HCT116 (cell line): ENCODE results near the gene FAM83F. TPM values are rescaled to one million over a fixed set of nuclear protein-coding genes. Genes with fewer than 3 reads are reported as not detected.

Source experiments
- ATAC-seq: fragments of 200-7000 bp; cut with Tn5 transposase; 2 replicates; pipeline ENCODE4 v1.9.1; 2020; ENCODE audit warnings: mild to moderate bottlenecking, moderate library complexity
- BruUV-seq: library from RNA; stranded (reverse); fragments of 400-500 nt; replicated peaks from 2 replicates; lab custom pipeline; 2021; lab: Mats Ljungman, UMichigan
- CTCF ChIA-PET: fragments of 300-600 bp; sonication (Branson Sonifier 250); formaldehyde crosslinking; loops from one replicate; lab custom pipeline; 2021; ENCODE audit warnings: antibody characterized with exemption; lab: Charles Lee
- POLR2A ChIA-PET: fragments of 300-600, 350-600 bp; sonication (Branson Sonifier 250); formaldehyde crosslinking; loops from one replicate; lab custom pipeline; 2021; ENCODE audit warnings: antibody characterized with exemption; lab: Charles Lee
- RAD21 ChIA-PET, 2 experiments: fragments of 300-600 bp; sonication (Branson Sonifier 250); formaldehyde crosslinking; loops; one replicate each; lab custom pipeline; 2023; ENCODE audit warnings: low total read pairs in 2 of 2; ENCODE audit not compliant: uncharacterized antibody in 2 of 2, unreplicated experiment in 2 of 2, low non-redundant PET in 1 of 2; lab: Charles Lee
- DNase-seq: peaks from one replicate; pipeline ENCODE4 v3.0.0-alpha.2; 2010; ENCODE audit warnings: low read depth, low spot score
- H2AFZ ChIP-seq: fragments of 200-600 bp; shearing (Covaris generic), sonication (generic); 2 replicates; pipeline ENCODE4 v1.6.1; 2017; ENCODE audit warnings: low read depth, mixed run types, mixed read lengths, antibody characterized with exemption, low read length; ENCODE audit not compliant: poor library complexity, severe bottlenecking
- H3K27ac ChIP-seq: 2 replicates; pipeline ENCODE4 v1.5.1; 2012; ENCODE audit warnings: low read depth, low read length
- H3K27me3 ChIP-seq: fragments of 200-600 bp; sonication (generic); 2 replicates; pipeline ENCODE4 v1.6.1; 2016; ENCODE audit warnings: mixed run types, low read length, mixed read lengths; ENCODE audit not compliant: insufficient read depth
- H3K36me3 ChIP-seq, 2 experiments: fragments of 200-500 bp in 1 of 2; fragments of 200-600 bp in 1 of 2; sonication (Bioruptor generic) in 1 of 2; sonication (generic) in 1 of 2; 2 replicates each; pipeline versions ENCODE4 v1.5.1 to v1.6.1; 2014 to 2016; ENCODE audit warnings: low read length in 2 of 2, inconsistent platforms in 1 of 2, mixed read lengths in 1 of 2, mixed run types in 1 of 2; ENCODE audit not compliant: insufficient read depth in 2 of 2, control insufficient read depth in 1 of 2
- H3K4me1 ChIP-seq, 2 experiments: fragments of 200-600 bp in 1 of 2; sonication (generic) in 1 of 2; 2 replicates each; pipeline versions ENCODE4 v1.5.1 to v1.6.1; 2012 to 2017; ENCODE audit warnings: low read length in 2 of 2, inconsistent platforms in 1 of 2, mild to moderate bottlenecking in 1 of 2, mixed read lengths in 1 of 2, mixed run types in 1 of 2, moderate library complexity in 1 of 2; ENCODE audit not compliant: insufficient read depth in 2 of 2, control insufficient read depth in 1 of 2
- H3K4me2 ChIP-seq: fragments of 200-600 bp; sonication (generic); 2 replicates; pipeline ENCODE4 v1.6.1; 2017; ENCODE audit warnings: mixed run types, low read length, mixed read lengths
- H3K4me3 ChIP-seq, 2 experiments: fragments of 200-600 bp in 1 of 2; sonication (generic) in 1 of 2; replicated peaks in 1 of 2; 2 replicates each; pipeline ENCODE4 v1.5.1; 2011 to 2016; ENCODE audit warnings: low read length in 2 of 2, control low read depth in 1 of 2, low read depth in 1 of 2, mild to moderate bottlenecking in 1 of 2, mixed read lengths in 1 of 2, mixed run types in 1 of 2
- H3K79me2 ChIP-seq: fragments of 200-600 bp; sonication (generic); 2 replicates; pipeline ENCODE4 v1.6.1; 2017; ENCODE audit warnings: mild to moderate bottlenecking, mixed run types, low read length, moderate library complexity, mixed read lengths; ENCODE audit not compliant: insufficient read depth
- H3K9ac ChIP-seq: fragments of 200-600 bp; sonication (generic); 2 replicates; pipeline ENCODE4 v1.6.1; 2016; ENCODE audit warnings: low read length, mixed read lengths
- H3K9me2 ChIP-seq: fragments of 200-600 bp; sonication (generic), shearing (Covaris generic); 2 replicates; pipeline ENCODE4 v1.6.1; 2017; ENCODE audit warnings: mixed run types, mild to moderate bottlenecking, moderate library complexity; ENCODE audit not compliant: insufficient read depth
- H3K9me3 ChIP-seq, 2 experiments: fragments of 200-500 bp in 1 of 2; fragments of 200-600 bp in 1 of 2; sonication (Bioruptor generic) in 1 of 2; sonication (generic) in 1 of 2; 2 replicates each; pipeline ENCODE4 v1.6.1; 2014 to 2017; ENCODE audit warnings: low read length in 2 of 2, mixed read lengths in 2 of 2, inconsistent platforms in 1 of 2, low read depth in 1 of 2, mild to moderate bottlenecking in 1 of 2, mixed run types in 1 of 2, moderate library complexity in 1 of 2; ENCODE audit not compliant: control insufficient read depth in 1 of 2, insufficient read depth in 1 of 2
- H4K20me1 ChIP-seq: fragments of 200-600 bp; sonication (generic), shearing (Covaris generic); 2 replicates; pipeline ENCODE4 v1.6.1; 2017; ENCODE audit warnings: mixed run types, mild to moderate bottlenecking, moderate library complexity; ENCODE audit not compliant: insufficient read depth
- CBX3 ChIP-seq: IDR thresholded peaks from 2 replicates; pipeline ENCODE4 v1.6.1; 2012; ENCODE audit warnings: low read depth
- CEBPB ChIP-seq: IDR thresholded peaks from 2 replicates; pipeline ENCODE4 v1.6.1; 2012; ENCODE audit warnings: low read depth
- EGR1 ChIP-seq: IDR thresholded peaks from 2 replicates; pipeline ENCODE4 v1.6.1; 2012; ENCODE audit warnings: low read depth
- EZH2phosphoT487 ChIP-seq: fragments of 200-600 bp; IDR thresholded peaks from 2 replicates; pipeline ENCODE4 v1.6.1; 2018; ENCODE audit warnings: antibody characterized with exemption, borderline replicate concordance
- FOSL1 ChIP-seq: IDR thresholded peaks from 2 replicates; pipeline ENCODE4 v1.6.1; 2012; ENCODE audit warnings: low read depth
- JUND ChIP-seq: IDR thresholded peaks from 2 replicates; pipeline ENCODE4 v1.6.1; 2012
- POLR2A ChIP-seq: IDR thresholded peaks from 2 replicates; pipeline ENCODE4 v1.7.0; 2011; ENCODE audit warnings: borderline replicate concordance; ENCODE audit not compliant: insufficient read depth, insufficient read length; ENCODE audit errors: extremely low read depth
- RAD21 ChIP-seq: IDR thresholded peaks from 2 replicates; pipeline ENCODE4 v1.6.1; 2012; ENCODE audit warnings: low read depth, mild to moderate bottlenecking
- SIN3A ChIP-seq: IDR thresholded peaks from 2 replicates; pipeline ENCODE4 v1.6.1; 2012; ENCODE audit warnings: low read depth
- SP1 ChIP-seq: IDR thresholded peaks from 2 replicates; pipeline ENCODE4 v1.6.1; 2012; ENCODE audit warnings: low read depth
- TCF7L2 ChIP-seq: IDR thresholded peaks from 2 replicates; pipeline ENCODE4 v1.7.0; 2011; ENCODE audit warnings: borderline replicate concordance, inconsistent platforms; ENCODE audit not compliant: insufficient read depth, insufficient read length; ENCODE audit errors: extremely low read depth
- YY1 ChIP-seq: IDR thresholded peaks from 2 replicates; pipeline ENCODE4 v1.6.1; 2011; ENCODE audit warnings: low read length, low read depth, moderate library complexity, mild to moderate bottlenecking; ENCODE audit not compliant: insufficient replicate concordance; ENCODE audit errors: extremely low read depth
- ZFX ChIP-seq: fragments of 450-650 bp; IDR thresholded peaks from 2 replicates; pipeline ENCODE4 v1.6.1; 2017
- intact Hi-C: fragments of 100-400 bp; cut with micrococcal nuclease; formaldehyde crosslinking; loops from 2 replicates; pipeline ENCODE4 v1.10.0; 2022
- total RNA-seq: library from RNA; stranded (reverse); gene quantifications from one replicate; pipeline ENCODE4 v1.2.1, GENCODE V29; 2021; ENCODE audit not compliant: unreplicated experiment
- TF ChIP-seq, protein P1 (sequence below): IDR thresholded peaks from 2 replicates; pipeline ENCODE4 v1.6.1; 2012; ENCODE audit warnings: low read depth
- TF ChIP-seq, protein P2 (sequence below): IDR thresholded peaks from 2 replicates; pipeline ENCODE4 v1.6.1; 2011; ENCODE audit warnings: mild to moderate bottlenecking, low read length, moderate library complexity; ENCODE audit not compliant: insufficient replicate concordance; ENCODE audit errors: extremely low read depth
- TF ChIP-seq, protein P3 (sequence below), 3 experiments: fragments of 200-600 bp in 1 of 3; sonication (generic) in 1 of 3; IDR thresholded peaks in 2 of 3; conservative IDR thresholded peaks in 1 of 3; 2 replicates each; pipeline ENCODE4 v1.5.1; 2012 to 2017; ENCODE audit warnings: low read depth in 2 of 3, low read length in 2 of 3, antibody characterized with exemption in 1 of 3, borderline replicate concordance in 1 of 3, control low read depth in 1 of 3, mild to moderate bottlenecking in 1 of 3, mixed read lengths in 1 of 3, mixed run types in 1 of 3, moderate library complexity in 1 of 3; ENCODE audit not compliant: insufficient read depth in 1 of 3

Gene FAM83F
- total RNA-seq, 1 experiment from 2014 or later: 24.5 TPM

DNA sequence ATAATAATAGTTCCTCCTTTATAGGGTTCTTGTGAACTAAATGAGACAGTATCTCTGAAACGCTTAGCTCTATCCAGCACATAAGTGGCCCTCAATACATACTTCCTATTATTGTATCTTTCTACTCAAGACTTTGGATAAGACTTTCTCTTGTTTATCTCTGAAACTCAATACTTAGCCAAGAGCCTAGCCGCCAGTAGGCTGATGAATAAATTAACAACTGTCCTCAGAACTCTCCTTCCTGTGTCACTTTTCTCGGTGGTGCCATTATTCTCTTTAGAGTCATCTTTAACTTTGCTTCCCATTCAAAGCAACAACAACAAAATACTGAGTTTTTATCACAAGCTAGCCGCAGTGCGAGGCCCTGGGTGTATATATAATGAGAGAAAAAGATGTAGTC, 86.9 kb downstream of the FAM83F start:
- POLR2A ChIA-PET: no interaction called here
- no peak for ATAC-seq

More for the DNA sequence above, 86.9 kb downstream of the FAM83F start:
- no peak for DNase-seq
- no peak overlapping the region for H2AFZ ChIP-seq
- H3K4me2 ChIP-seq: no peak overlapping the region
- no peak overlapping the region for H3K9ac ChIP-seq
- no peaks in the 10 kb centered on the region for H3K9me3 ChIP-seq
- no peaks in the 10 kb centered on the region for H4K20me1 ChIP-seq
- no TSS peak for BruUV-seq
- TF ChIP-seq SP1: no peak
- no peak for TF ChIP-seq YY1
- TF ChIP-seq CEBPB: no peak
- TF ChIP-seq, protein P1, sequence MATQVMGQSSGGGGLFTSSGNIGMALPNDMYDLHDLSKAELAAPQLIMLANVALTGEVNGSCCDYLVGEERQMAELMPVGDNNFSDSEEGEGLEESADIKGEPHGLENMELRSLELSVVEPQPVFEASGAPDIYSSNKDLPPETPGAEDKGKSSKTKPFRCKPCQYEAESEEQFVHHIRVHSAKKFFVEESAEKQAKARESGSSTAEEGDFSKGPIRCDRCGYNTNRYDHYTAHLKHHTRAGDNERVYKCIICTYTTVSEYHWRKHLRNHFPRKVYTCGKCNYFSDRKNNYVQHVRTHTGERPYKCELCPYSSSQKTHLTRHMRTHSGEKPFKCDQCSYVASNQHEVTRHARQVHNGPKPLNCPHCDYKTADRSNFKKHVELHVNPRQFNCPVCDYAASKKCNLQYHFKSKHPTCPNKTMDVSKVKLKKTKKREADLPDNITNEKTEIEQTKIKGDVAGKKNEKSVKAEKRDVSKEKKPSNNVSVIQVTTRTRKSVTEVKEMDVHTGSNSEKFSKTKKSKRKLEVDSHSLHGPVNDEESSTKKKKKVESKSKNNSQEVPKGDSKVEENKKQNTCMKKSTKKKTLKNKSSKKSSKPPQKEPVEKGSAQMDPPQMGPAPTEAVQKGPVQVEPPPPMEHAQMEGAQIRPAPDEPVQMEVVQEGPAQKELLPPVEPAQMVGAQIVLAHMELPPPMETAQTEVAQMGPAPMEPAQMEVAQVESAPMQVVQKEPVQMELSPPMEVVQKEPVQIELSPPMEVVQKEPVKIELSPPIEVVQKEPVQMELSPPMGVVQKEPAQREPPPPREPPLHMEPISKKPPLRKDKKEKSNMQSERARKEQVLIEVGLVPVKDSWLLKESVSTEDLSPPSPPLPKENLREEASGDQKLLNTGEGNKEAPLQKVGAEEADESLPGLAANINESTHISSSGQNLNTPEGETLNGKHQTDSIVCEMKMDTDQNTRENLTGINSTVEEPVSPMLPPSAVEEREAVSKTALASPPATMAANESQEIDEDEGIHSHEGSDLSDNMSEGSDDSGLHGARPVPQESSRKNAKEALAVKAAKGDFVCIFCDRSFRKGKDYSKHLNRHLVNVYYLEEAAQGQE: no peak
- no peak for TF ChIP-seq EGR1
- TF ChIP-seq CBX3: no peak
- no peak for TF ChIP-seq JUND
- no peak for TF ChIP-seq FOSL1
- no peak for TF ChIP-seq SIN3A
- TF ChIP-seq POLR2A: no peak
- TF ChIP-seq TCF7L2: no peak
- TF ChIP-seq ZFX: no peak
- TF ChIP-seq, protein P2, sequence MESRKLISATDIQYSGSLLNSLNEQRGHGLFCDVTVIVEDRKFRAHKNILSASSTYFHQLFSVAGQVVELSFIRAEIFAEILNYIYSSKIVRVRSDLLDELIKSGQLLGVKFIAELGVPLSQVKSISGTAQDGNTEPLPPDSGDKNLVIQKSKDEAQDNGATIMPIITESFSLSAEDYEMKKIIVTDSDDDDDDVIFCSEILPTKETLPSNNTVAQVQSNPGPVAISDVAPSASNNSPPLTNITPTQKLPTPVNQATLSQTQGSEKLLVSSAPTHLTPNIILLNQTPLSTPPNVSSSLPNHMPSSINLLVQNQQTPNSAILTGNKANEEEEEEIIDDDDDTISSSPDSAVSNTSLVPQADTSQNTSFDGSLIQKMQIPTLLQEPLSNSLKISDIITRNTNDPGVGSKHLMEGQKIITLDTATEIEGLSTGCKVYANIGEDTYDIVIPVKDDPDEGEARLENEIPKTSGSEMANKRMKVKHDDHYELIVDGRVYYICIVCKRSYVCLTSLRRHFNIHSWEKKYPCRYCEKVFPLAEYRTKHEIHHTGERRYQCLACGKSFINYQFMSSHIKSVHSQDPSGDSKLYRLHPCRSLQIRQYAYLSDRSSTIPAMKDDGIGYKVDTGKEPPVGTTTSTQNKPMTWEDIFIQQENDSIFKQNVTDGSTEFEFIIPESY: no peak
- TF ChIP-seq, protein P3, sequence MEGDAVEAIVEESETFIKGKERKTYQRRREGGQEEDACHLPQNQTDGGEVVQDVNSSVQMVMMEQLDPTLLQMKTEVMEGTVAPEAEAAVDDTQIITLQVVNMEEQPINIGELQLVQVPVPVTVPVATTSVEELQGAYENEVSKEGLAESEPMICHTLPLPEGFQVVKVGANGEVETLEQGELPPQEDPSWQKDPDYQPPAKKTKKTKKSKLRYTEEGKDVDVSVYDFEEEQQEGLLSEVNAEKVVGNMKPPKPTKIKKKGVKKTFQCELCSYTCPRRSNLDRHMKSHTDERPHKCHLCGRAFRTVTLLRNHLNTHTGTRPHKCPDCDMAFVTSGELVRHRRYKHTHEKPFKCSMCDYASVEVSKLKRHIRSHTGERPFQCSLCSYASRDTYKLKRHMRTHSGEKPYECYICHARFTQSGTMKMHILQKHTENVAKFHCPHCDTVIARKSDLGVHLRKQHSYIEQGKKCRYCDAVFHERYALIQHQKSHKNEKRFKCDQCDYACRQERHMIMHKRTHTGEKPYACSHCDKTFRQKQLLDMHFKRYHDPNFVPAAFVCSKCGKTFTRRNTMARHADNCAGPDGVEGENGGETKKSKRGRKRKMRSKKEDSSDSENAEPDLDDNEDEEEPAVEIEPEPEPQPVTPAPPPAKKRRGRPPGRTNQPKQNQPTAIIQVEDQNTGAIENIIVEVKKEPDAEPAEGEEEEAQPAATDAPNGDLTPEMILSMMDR (IDR thresholded peaks at IDR 0.05 in 2 of 3, conservative IDR thresholded peaks at IDR 0.05 in 1 of 3; ENCODE audit: borderline replicate concordance in 1 of 3, insufficient read depth in 1 of 3, low read depth in 2 of 3, low read length in 2 of 3): no peak
- TF ChIP-seq RAD21: no peak
- TF ChIP-seq EZH2phosphoT487: no peak
- RAD21 ChIA-PET: no interaction called here
- CTCF ChIA-PET: no interaction called here
- H3K9me2 ChIP-seq: no peaks in the 10 kb centered on the region
- H3K36me3 ChIP-seq: no peaks in the 10 kb centered on the region
- H3K4me3 ChIP-seq: no peak overlapping the region
- intact Hi-C loops: no loop called here
- no peaks in the 10 kb centered on the region for H3K4me1 ChIP-seq
- no peaks in the 10 kb centered on the region for H3K27me3 ChIP-seq
- H3K79me2 ChIP-seq: no peaks in the 10 kb centered on the region
- no peak overlapping the region for H3K27ac ChIP-seq
